SIG-M5 treated with dmso at 0.1 percent for 504 hours (cell line): Measurements from ENCODE around the gene ADIPOR1.

Experiments used
- DNase-seq: peaks from one replicate; lab custom pipeline; 2025; ENCODE audit not compliant: unreplicated experiment; lab: John Stamatoyannopoulos, UW

Gene ADIPOR1

DNA sequence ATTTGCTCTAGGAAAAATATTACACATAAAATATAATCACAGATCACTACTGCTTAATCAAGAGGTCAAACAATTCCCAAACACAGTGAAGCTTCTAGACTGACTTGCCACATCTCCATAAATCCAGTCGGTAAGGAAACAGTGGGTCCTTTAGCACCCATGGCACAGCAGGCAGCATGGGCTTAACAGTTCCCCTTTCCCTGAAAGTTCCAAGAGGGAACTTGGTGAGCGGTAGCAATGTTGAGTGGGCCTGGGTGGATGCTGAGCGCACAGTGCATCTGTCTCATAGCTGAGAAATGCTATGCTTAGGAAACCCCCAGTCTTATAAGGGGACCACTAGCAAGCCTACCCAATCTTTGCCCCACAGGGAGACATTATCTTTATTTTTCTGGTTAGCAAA is 16.7 kb upstream of the ADIPOR1 start:
- no peak for DNase-seq

GRCh38 chr1:202972046-202972445 is 13.9 kb upstream of the ADIPOR1 start:
- no peak for DNase-seq

GRCh38 chr1:202968895-202969295 is 10.8 kb upstream of the ADIPOR1 start:
- peak; percentile 100 for DNase-seq

GRCh38 chr1:202968351-202968750 is 10.2 kb upstream of the ADIPOR1 start:
- no peak for DNase-seq

- DNase-seq = peak; percentile 66
Measured at GRCh38 chr1:202967684-202968281, 9.7 kb upstream of the ADIPOR1 start.

DNA sequence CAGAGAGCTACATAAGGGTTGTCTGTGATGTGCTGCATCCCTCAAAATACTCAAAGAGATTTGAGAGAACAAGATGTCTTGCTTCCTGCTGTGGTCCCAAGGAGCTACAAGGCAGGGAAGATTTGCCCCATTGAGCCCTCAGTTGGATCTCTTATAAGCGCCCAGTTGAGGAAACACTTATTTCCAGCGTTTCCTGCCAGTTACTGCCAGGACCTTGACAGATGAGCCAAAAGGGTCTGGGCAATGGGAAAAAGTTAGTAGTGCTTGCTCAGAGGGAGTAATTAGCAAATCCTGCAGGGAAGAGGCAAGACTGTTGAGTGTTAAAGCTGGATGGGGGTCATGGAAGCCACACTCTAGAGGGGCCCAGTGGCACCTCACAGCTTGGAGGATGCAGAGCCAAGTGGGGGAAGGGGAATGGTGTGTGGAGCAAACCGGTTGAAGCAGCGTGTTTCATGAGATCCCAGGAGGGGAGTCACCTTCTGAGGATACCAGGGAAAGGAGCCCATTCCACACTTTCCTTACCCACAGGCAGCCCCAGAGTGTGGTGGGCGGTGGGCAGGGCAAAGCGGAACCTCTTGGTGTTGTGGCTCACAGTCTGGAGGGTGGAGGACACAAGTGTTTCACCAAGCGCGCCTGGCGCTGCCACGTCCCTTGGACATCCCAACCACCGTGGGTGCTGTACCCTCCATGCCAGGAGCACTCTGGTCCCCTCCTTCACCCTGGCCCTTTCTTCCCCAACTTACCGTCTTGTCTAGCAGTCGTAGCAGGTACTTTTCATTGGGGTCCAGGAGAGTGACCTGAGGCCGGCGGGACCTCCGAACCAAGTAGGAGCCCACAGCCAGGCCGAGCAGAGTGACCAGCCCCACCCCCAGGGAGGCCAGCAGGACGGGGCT is 8.1 kb upstream of the ADIPOR1 start:
- DNase-seq = no peak

- DNase-seq = no peak
Measured at GRCh38 chr1:202965422-202965821, 7.3 kb upstream of the ADIPOR1 start.

- peak; percentile 25 for DNase-seq
Measured at GRCh38 chr1:202964791-202965410, 6.8 kb upstream of the ADIPOR1 start.

GRCh38 chr1:202961220-202961880 is 3.2 kb upstream of the ADIPOR1 start:
- DNase-seq = no peak

- peak; percentile 29 for DNase-seq
Measured at GRCh38 chr1:202959276-202959620, 1.1 kb upstream of the ADIPOR1 start.

DNA sequence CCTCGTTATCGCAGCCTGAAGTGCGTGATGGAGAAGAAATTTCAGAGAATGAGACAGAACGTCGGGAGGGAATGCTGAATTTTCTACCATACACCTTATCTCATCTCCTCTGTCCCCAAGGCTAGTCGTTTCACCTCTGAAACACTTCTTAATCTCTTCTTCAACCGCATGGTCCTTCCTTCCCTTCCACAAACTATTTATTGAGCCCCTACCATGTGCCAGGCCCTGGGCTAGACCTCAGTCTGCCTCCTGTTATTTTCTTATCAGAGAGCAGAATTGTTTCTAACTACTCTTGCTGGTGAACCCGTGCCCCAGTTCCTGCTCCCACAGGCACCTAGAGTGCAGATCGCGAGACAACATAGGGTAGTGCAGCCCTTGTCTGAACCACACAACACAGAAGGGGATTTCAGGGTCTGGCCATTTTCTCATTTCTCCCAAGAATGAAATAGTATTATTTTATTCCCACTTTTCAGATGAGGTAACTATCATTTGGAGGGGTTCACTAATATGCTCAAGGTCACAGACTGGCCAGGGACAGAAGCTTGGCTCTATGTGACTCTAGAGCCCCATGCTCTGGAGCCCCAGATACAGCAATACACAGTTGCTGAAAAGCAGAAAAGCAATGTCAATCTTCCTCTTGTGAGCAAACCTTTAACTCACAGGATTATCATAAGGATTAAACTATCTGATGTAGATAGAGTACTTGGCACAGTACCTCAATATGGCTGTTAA is 598 bp upstream of the ADIPOR1 start:
- no peak for DNase-seq

DNA sequence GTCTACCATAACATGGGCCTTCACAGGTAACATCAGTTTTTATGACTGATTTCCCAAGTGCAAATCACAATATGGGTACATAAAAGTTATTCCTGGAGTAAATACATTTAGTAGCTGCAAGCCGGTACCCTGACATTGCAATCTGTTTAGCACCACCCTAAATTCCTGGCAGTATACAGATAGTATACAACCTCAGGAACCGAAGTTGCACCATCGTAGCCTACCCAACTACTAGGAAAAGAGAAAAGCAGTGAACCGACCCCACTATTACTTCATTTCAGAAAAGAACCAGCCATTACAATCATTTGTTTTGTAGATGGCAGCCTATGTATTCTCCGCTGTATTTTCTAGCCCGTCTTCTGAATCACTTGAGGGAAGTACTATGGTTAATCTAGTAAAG is 1.1 kb downstream of the ADIPOR1 start:
- peak; percentile 19 for DNase-seq

DNA sequence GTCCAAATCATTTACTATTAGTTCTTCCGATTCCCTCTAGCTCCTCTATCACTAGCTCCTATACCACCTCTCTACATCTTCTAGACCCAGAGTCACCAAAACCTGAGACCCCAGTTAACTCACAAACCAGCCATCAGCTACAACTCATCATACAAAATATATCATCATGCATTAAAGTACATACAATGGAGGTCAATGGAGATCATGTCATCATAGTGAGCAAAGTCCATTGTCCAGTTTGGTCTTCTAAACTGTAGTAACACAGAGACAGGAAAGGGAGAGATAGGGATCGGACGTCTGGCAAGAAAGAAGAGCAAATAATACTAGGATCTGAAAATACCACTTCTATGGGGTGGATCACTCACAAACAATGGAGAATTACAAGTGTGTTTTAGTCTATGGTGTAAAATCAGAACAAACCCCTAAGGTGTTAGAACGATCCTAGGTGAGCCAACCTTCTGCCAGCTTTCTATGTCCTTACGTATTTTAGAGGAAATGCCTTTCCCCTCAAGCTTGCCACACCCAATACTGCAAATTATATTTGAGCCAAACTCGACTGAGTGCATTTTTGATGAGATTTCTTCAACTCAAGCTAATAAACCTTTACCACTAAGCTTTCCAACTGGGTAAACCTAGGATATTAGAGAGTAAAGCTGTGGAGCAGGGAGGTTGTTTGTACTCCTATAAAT is 3.9 kb downstream of the ADIPOR1 start:
- DNase-seq = no peak

DNA sequence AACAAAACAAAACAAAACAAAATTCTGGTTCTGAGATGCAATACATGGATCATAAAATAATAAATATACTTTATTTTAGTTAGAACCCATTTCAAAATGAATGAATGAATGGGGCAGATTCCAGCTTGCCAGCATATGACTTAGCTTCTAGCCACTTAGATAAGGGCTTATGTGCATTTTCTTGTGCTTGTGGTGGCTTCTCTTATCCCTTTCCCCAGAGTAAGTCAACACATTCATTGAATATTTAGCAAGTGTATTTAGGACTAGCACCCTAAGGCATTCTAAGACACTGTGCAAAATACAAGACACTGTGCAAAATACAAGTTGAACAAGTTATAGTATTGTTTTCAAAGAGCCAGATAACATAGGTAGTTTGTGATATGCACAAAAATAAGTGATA is 4.7 kb downstream of the ADIPOR1 start:
- no peak for DNase-seq

DNA sequence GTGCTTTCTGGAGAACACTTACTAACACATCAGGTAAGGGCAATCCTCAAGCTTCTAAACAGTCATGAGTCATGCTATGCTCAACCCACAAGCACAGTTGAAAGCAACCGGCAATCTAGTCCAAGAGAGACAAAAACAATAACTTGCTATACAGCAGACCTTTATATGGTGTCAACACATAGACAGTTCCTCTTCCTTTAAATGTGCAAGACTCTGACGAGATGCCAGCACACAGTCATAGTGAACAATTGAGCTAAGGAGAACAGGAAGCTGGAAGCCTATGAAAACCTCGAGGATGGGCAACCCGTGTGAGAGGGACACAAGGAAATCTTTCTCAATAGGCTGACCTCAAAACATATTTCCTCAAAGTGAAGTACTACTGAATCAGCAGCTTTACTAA is 5.3 kb downstream of the ADIPOR1 start:
- peak; percentile 99 for DNase-seq

DNA sequence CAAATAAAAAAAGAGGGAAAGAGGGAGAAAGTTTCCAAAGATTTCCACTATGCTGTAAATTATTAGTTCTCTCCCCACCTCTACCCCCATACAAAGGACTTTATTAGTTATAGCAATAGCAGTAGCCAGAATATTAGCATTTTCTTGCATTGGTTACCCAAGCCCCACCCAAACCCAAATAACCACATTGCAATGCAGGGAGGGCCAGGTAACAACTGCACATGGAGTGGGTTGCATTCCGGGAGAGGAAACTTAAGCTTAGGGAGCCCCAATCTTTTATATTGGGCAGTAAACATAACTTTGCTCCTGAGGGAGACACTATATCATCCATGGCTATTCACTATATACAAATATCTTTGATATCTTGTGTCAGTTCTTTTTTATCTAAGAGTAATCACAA is 6.0 kb downstream of the ADIPOR1 start:
- no peak for DNase-seq

DNA sequence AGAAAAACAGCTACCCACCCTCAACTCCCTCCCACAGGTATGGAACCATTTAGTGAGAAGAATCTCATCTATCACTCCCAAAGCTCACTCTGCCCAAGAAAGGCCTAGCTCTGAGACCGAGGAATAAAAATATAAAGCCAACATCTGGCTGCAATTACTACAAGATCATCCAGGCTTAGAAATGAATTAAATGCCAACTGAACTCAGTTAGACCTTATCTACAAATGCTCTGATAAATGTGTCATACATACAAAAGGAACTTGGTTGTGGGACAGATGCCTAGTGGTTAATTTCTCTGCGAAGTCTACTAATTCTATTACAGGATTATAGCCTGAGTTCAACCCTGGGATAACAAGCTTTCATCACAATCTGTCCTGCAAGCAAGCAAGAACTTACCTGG is 6.7 kb downstream of the ADIPOR1 start:
- no peak for DNase-seq

GRCh38 chr1:202945483-202945882 is 12.6 kb downstream of the ADIPOR1 start:
- DNase-seq = no peak

- no peak for DNase-seq
Measured at GRCh38 chr1:202944438-202944921, 13.6 kb downstream of the ADIPOR1 start.

DNA sequence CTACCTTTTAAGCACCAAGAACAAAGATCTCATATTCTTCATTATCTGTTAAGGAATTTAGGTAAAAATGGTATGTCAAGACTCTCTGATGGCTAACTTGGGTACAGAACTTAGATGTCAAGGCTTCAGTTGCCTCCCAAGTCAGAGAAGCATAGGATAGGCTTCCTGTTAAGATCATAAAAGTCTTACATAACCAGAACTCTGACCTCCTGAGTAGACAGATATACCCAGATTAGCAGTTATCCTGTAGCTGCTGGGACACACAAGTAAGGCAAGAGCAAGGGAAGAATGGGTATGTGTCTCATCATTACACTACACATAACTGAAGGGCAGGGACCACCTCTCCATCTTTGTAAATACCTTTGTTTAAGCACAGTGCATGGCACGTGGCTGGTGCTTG is 15.7 kb downstream of the ADIPOR1 start:
- DNase-seq = no peak
